ENCODE measurements around the gene USF2. TPM values are rescaled to one million over a fixed set of nuclear protein-coding genes. Genes with fewer than 3 reads are reported as not detected.

USF2 gene
- total and polyA plus RNA-seq, 2 of the 4 experiments (the other 2 are of a cell fraction), result 21.3 to 65.6 TPM

GRCh38 chr19:35228177-35228930 is 40.4 kb upstream of the USF2 start, which contains the start of gene FAM187B:
FAM187B (minus strand) TSS chr19:35228739; CDS start chr19:35228680, 59 bp downstream.
- Histone ChIP-seq H2AFZ (replicated peaks; ENCODE audit: low read length, poor library complexity) (no peak within 1 kb of the TSS), H3K79me1 (ENCODE audit: low read depth in 1 of 2, low read length in 2 of 2) (no peaks in the 10 kb centered on the region), H3K18ac (ENCODE audit: low read depth, low read length) (no peak within 1 kb of the TSS), H2BK20ac (ENCODE audit: low read depth, low read length) (no peak within 1 kb of the TSS), H2AK5ac (ENCODE audit: low read depth, low read length) (no peak within 1 kb of the TSS), H4K91ac (ENCODE audit: insufficient read depth, low read depth, low read length) (no peak within 1 kb of the TSS), H2BK5ac (ENCODE audit: low read depth, low read length, poor library complexity, severe bottlenecking) (no peak within 1 kb of the TSS), H3K23ac (ENCODE audit: low read depth, low read length) (no peak within 1 kb of the TSS), H2BK120ac (ENCODE audit: low read depth, low read length) (no peak within 1 kb of the TSS), H3K4me1 (ENCODE audit: control insufficient read depth, insufficient read depth, low read length) (no peaks in the 10 kb centered on the region), H2AK9ac (replicated peaks; ENCODE audit: low read depth, low read length, poor library complexity) (no peak within 1 kb of the TSS), H3K36me3 (ENCODE audit: control insufficient read depth, insufficient read depth, low read length) (no peaks in the 10 kb centered on the region), H3K4me3 (ENCODE audit: insufficient read depth, low read depth, low read length) (no peak within 1 kb of the TSS), H3K4ac (ENCODE audit: low read depth, low read length) (no peak within 1 kb of the TSS), H3K14ac (replicated peaks; ENCODE audit: low read depth, low read length) (no peak within 1 kb of the TSS), H3K9me1 (ENCODE audit: insufficient read depth, low read length) (no peaks in the 10 kb centered on the region), H2BK15ac (ENCODE audit: low read depth, low read length) (no peak within 1 kb of the TSS), H3K4me2 (ENCODE audit: low read depth, low read length) (no peak within 1 kb of the TSS), H3K27ac (ENCODE audit: insufficient read depth, low read length) (no peak within 1 kb of the TSS), H4K8ac (ENCODE audit: low read depth in 2 of 2, low read length in 2 of 2) (no peak within 1 kb of the TSS), H3K56ac (ENCODE audit: extremely low read depth, insufficient read depth, low read length) (no peak within 1 kb of the TSS), H4K5ac (ENCODE audit: low read depth, low read length) (no peak within 1 kb of the TSS), H3K9ac (ENCODE audit: low read depth, low read length) (no peak within 1 kb of the TSS), H3K27me3 (ENCODE audit: control insufficient read depth, insufficient read depth, low read length) (peaks cover 13% of the 10 kb centered on the region), H4K20me1 (ENCODE audit: insufficient read depth, low read length) (no peaks in the 10 kb centered on the region), H3K9me3 (ENCODE audit: control insufficient read depth, insufficient read depth, low read length) (no peaks in the 10 kb centered on the region; the same call in 1 of the 2 replicates)
- DNase-seq (no peak), ATAC-seq (ENCODE audit: low read depth) (no peak)
- TF ChIP-seq RAD21 (IDR thresholded peaks at IDR 0.05; ENCODE audit: low read length), result no peak
- no peak for TF ChIP-seq RCOR1 (IDR thresholded peaks at IDR 0.05; ENCODE audit: insufficient replicate concordance, low read length)
- no peak for TF ChIP-seq FOS (IDR thresholded peaks at IDR 0.05; ENCODE audit: low read depth, low read length)
- TF ChIP-seq CHD1 (IDR thresholded peaks at IDR 0.05; ENCODE audit: low read depth, low read length), result no peak
- TF ChIP-seq SMC3 (IDR thresholded peaks at IDR 0.05; ENCODE audit: low read depth, low read length), result no peak
- no peak for TF ChIP-seq NFE2L2 (IDR thresholded peaks at IDR 0.05; ENCODE audit: low read depth, low read length)
- no peak for TF ChIP-seq BHLHE40 (IDR thresholded peaks at IDR 0.05; ENCODE audit: low read depth, low read length)
- no peak for TF ChIP-seq MAZ (IDR thresholded peaks at IDR 0.05; ENCODE audit: borderline replicate concordance, low read depth, low read length)
- TF ChIP-seq, protein P1, sequence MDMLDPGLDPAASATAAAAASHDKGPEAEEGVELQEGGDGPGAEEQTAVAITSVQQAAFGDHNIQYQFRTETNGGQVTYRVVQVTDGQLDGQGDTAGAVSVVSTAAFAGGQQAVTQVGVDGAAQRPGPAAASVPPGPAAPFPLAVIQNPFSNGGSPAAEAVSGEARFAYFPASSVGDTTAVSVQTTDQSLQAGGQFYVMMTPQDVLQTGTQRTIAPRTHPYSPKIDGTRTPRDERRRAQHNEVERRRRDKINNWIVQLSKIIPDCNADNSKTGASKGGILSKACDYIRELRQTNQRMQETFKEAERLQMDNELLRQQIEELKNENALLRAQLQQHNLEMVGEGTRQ (IDR thresholded peaks at IDR 0.05; ENCODE audit: low read depth, low read length), result no peak
- no peak for TF ChIP-seq POLR2A (IDR thresholded peaks at IDR 0.05; ENCODE audit: low read depth, low read length)
- no peak for TF ChIP-seq CEBPB (IDR thresholded peaks at IDR 0.05; ENCODE audit: low read depth, low read length)
- WGBS, 2 experiments (ENCODE audit: extremely low coverage in 2 of 2, insufficient read length in 1 of 2), result 68% methylated on average over 5 of the region's 14 CpGs; no CpG with 5 or more reads in 1 of the 2 experiments
- BruUV-seq (replicated peaks), result no TSS peak
- CTCF ChIA-PET, result interaction anchor here (0.7 kb wide), 1 partner anchor 29 kb away, joined by 4 read pairs; no protein-coding TSS in a partner anchor
- dilution Hi-C loops (cut with HindIII; ENCODE audit: low sequenced_read_pairs, unreplicated experiment) (no loop called here), in situ Hi-C loops (cut with MboI; ENCODE audit: low sequenced_read_pairs) (no loop called here), intact Hi-C loops (cut with micrococcal nuclease) (no loop called here)
- POLR2A ChIA-PET (ENCODE audit: unreplicated experiment), result no interaction called here

Measured in IMR-90 (cell line).